Astrocyte (in vitro differentiated cells and primary cell): ENCODE measurements around the gene PARL. TPM values are rescaled to one million over a fixed set of nuclear protein-coding genes. Genes with fewer than 3 reads are reported as not detected.
"Not testable (repeated sequence)": the region's sequence is repeated elsewhere in the genome, so short reads cannot be mapped to it uniquely, and the experiment has no call there.

Experiments used
- DNase-seq: peaks from one replicate; pipeline ENCODE4 v3.0.0-alpha.2; 2010; ENCODE audit warnings: low read depth
- FAIRE-seq: peaks from 2 replicates; lab custom pipeline; 2011; peaks lifted over from hg19 to GRCh38; lab: Jason Lieb, UNC
- H2AFZ ChIP-seq: 2 replicates; pipeline ENCODE4 v1.6.0; 2012; ENCODE audit warnings: low read depth, low read length, inconsistent platforms
- H3K27ac ChIP-seq: 2 replicates; pipeline ENCODE4 v1.5.1; 2011; ENCODE audit warnings: low read depth, low read length, inconsistent platforms
- H3K27me3 ChIP-seq: 2 replicates; pipeline ENCODE4 v1.6.0; 2011; ENCODE audit warnings: low read length, inconsistent platforms; ENCODE audit not compliant: insufficient read depth
- H3K36me3 ChIP-seq: 2 replicates; pipeline ENCODE4 v1.5.1; 2011; ENCODE audit warnings: low read length, inconsistent platforms; ENCODE audit not compliant: insufficient read depth
- H3K4me1 ChIP-seq: 2 replicates; pipeline ENCODE4 v1.5.1; 2011; ENCODE audit warnings: low read length, inconsistent platforms; ENCODE audit not compliant: insufficient read depth
- H3K4me2 ChIP-seq: 2 replicates; pipeline ENCODE4 v1.6.0; 2012; ENCODE audit warnings: low read length, inconsistent platforms
- H3K4me3 ChIP-seq: 2 replicates; pipeline ENCODE4 v1.5.1; 2011; ENCODE audit warnings: low read depth, mild to moderate bottlenecking, low read length, inconsistent platforms; ENCODE audit not compliant: insufficient read depth
- H3K79me2 ChIP-seq: 2 replicates; pipeline ENCODE4 v1.6.0; 2012; ENCODE audit warnings: mild to moderate bottlenecking, low read length, inconsistent platforms; ENCODE audit not compliant: insufficient read depth
- H3K9ac ChIP-seq: 2 replicates; pipeline ENCODE4 v1.6.0; 2012; ENCODE audit warnings: mild to moderate bottlenecking, low read length, inconsistent platforms
- H3K9me3 ChIP-seq: 2 replicates; pipeline ENCODE4 v1.5.1; 2012; ENCODE audit warnings: low read depth, mild to moderate bottlenecking, low read length, inconsistent platforms; ENCODE audit not compliant: insufficient read depth
- H4K20me1 ChIP-seq: 2 replicates; pipeline ENCODE4 v1.6.0; 2012; ENCODE audit warnings: low read length, inconsistent platforms; ENCODE audit not compliant: insufficient read depth
- H3K27ac Mint-ChIP-seq: one replicate; pipeline ENCODE4 v1.8.0; 2021; ENCODE audit warnings: mild to moderate bottlenecking, mixed read lengths; ENCODE audit not compliant: unreplicated experiment
- H3K27me3 Mint-ChIP-seq: one replicate; pipeline ENCODE4 v1.8.0; 2021; ENCODE audit warnings: low read depth, mixed read lengths; ENCODE audit not compliant: unreplicated experiment
- H3K36me3 Mint-ChIP-seq: one replicate; pipeline ENCODE4 v1.8.0; 2021; ENCODE audit warnings: low read depth, mixed read lengths; ENCODE audit not compliant: unreplicated experiment
- H3K4me1 Mint-ChIP-seq: one replicate; pipeline ENCODE4 v1.8.0; 2021; ENCODE audit warnings: low read depth, mixed read lengths; ENCODE audit not compliant: unreplicated experiment
- H3K4me3 Mint-ChIP-seq: one replicate; pipeline ENCODE4 v1.8.0; 2021; ENCODE audit warnings: mild to moderate bottlenecking, moderate library complexity, mixed read lengths; ENCODE audit not compliant: unreplicated experiment
- H3K9me3 Mint-ChIP-seq: one replicate; pipeline ENCODE4 v1.8.0; 2021; ENCODE audit warnings: mild to moderate bottlenecking, mixed read lengths; ENCODE audit not compliant: unreplicated experiment
- CTCF ChIP-seq: IDR thresholded peaks from 2 replicates; pipeline ENCODE4 v1.5.1; 2011; ENCODE audit warnings: low read depth, mild to moderate bottlenecking, inconsistent platforms, low read length, moderate library complexity; ENCODE audit not compliant: insufficient read depth
- EZH2 ChIP-seq: IDR thresholded peaks from 2 replicates; pipeline ENCODE4 v1.6.1; 2012; ENCODE audit warnings: mild to moderate bottlenecking, low read length, inconsistent platforms; ENCODE audit not compliant: insufficient read depth
- total RNA-seq: library from RNA; stranded (reverse); gene quantifications from 2 replicates; pipeline ENCODE4 v1.2.1, GENCODE V29; 2021

Gene PARL
- total RNA-seq, 1 donor from 2014 or later: 64.7 TPM

DNA sequence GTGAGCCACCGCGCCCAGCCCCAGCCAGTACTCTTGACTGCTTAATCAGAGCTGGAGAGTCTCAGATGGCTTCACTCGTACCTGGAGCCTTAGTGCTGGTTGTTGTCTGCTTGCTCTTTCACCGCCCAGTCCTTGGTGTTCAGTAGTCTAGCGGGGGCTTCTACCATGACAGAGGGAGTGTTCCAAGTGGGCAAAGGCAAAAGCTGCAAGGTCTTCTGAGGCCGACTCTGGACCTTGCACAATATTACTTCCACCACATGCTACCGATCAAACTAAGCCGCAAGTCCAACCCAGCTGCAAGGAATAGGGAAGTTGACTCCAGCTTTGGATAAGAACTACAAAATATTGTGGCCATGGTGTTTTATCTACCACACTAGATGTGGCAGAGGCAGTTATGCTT, 6.6 kb downstream of the PARL start:
- Mint-ChIP-seq H3K27me3 (no peaks in the 10 kb centered on the region), H3K27ac (no peak overlapping the region), H3K9me3 (no peaks in the 10 kb centered on the region), H3K4me1 (peaks cover 9% of the 10 kb centered on the region), H3K4me3 (no peak overlapping the region), H3K36me3 (peaks cover 5% of the 10 kb centered on the region)
- TF ChIP-seq CTCF: no peak
- no peak for TF ChIP-seq EZH2
- H3K79me2 ChIP-seq: peaks cover 90% of the 10 kb centered on the region
- no peaks in the 10 kb centered on the region for H3K4me1 ChIP-seq
- no peak overlapping the region for H3K4me2 ChIP-seq
- H4K20me1 ChIP-seq: peaks cover 81% of the 10 kb centered on the region
- H3K9me3 ChIP-seq: no peaks in the 10 kb centered on the region
- H3K4me3 ChIP-seq: no peak overlapping the region
- DNase-seq: no peak
- H3K27ac ChIP-seq: no peak overlapping the region
- no peaks in the 10 kb centered on the region for H3K36me3 ChIP-seq
- no peak for FAIRE-seq
- H2AFZ ChIP-seq: no peak overlapping the region
- no peak overlapping the region for H3K9ac ChIP-seq
- no peaks in the 10 kb centered on the region for H3K27me3 ChIP-seq

- not testable (repeated sequence) for DNase-seq, H3K4me2 ChIP-seq, H3K9ac ChIP-seq, H3K4me1 ChIP-seq, H3K9me3 ChIP-seq, H3K27me3 ChIP-seq, H3K4me1 Mint-ChIP-seq, H3K36me3 Mint-ChIP-seq, H3K27me3 Mint-ChIP-seq, H3K4me3 Mint-ChIP-seq, H2AFZ ChIP-seq, H3K36me3 ChIP-seq, FAIRE-seq, H3K9me3 Mint-ChIP-seq, H3K27ac ChIP-seq, H3K4me3 ChIP-seq
- H4K20me1 ChIP-seq: peaks cover 83% of the 10 kb centered on the region
- H3K79me2 ChIP-seq: peaks cover 90% of the 10 kb centered on the region
- peak overlapping the region; percentile 50 for H3K27ac Mint-ChIP-seq
Measured at GRCh38 chr3:183877227-183877626, 7.5 kb downstream of the PARL start.

DNA sequence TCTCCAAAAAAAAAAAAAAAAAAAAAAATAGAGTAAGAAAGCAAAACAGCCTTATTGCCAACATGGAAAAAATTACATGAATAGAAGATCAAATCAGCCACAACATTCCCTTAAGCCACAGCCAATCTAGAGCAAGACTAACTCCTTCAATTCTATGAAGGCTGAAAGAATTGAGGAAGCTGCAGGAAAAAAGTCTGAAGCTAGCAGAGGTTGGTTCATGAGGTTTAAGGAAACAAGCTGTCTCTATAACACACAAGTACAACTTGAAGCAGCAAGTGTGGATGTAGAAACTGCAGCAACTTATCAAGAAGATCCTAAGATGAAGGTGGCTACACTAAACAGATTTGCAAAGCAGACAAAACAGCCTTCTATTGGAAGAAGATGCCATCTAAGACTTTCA, 9.3 kb downstream of the PARL start:
- H3K27me3 Mint-ChIP-seq: no peaks in the 10 kb centered on the region
- no peaks in the 10 kb centered on the region for H3K9me3 Mint-ChIP-seq
- Histone ChIP-seq H3K4me1 (no peaks in the 10 kb centered on the region), H3K27me3 (no peaks in the 10 kb centered on the region), H3K79me2 (peaks cover 91% of the 10 kb centered on the region), H3K27ac (no peak overlapping the region), H3K9ac (no peak overlapping the region), H3K9me3 (no peaks in the 10 kb centered on the region), H3K4me3 (no peak overlapping the region), H4K20me1 (peaks cover 85% of the 10 kb centered on the region), H3K4me2 (no peak overlapping the region), H2AFZ (no peak overlapping the region), H3K36me3 (no peaks in the 10 kb centered on the region)
- H3K4me1 Mint-ChIP-seq: peaks cover 3% of the 10 kb centered on the region
- FAIRE-seq: no peak
- H3K27ac Mint-ChIP-seq: no peak overlapping the region
- TF ChIP-seq EZH2 (no peak), CTCF (no peak)
- no peak for DNase-seq
- no peak overlapping the region for H3K4me3 Mint-ChIP-seq
- peaks cover 5% of the 10 kb centered on the region for H3K36me3 Mint-ChIP-seq
